ENCODE data around the gene CDKAL1. TPM values are rescaled to one million over a fixed set of nuclear protein-coding genes. Genes with fewer than 3 reads are reported as not detected.

Gene CDKAL1
- total and polyA plus RNA-seq, 9 of the 15 experiments (the other 6 are each of a cell fraction or from before 2014, with no cell fraction given): 11.2 to 36.3 (median 20.1) TPM

DNA sequence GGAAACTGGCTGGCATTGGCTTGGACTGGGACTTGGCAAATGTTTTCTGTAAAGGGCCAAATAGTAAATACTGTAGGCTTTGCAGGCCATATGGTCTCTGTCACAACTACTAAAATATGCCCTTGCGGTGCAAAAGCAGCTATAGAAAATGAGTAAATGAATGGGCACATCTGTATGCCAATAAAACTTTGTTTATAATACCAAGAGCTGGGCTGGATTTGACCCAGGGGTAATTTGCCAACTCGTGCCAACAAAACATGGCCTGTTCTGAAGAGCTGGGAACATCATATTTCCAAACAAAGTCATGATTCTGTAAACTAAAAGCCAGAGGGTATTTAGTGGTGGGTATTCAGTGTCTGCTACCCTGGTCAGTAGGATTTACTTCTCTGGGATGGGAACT, 739.2 kb downstream of the CDKAL1 start:
- no peaks in the 10 kb centered on the region for H3K9me1 ChIP-seq (ENCODE audit: control insufficient read depth, insufficient read depth, low read length)
- H4K20me1 ChIP-seq (replicated peaks; ENCODE audit: control insufficient read depth, insufficient read depth, low read length): no peaks in the 10 kb centered on the region
- H3K27ac ChIP-seq (ENCODE audit: extremely low read depth, low read depth, low read length): no peak overlapping the region
- H3K9me3 ChIP-seq (replicated peaks; ENCODE audit: control insufficient read depth, insufficient read depth, low read depth, low read length): no peaks in the 10 kb centered on the region
- ATAC-seq (no peak), FAIRE-seq (no peak), DNase-seq (ENCODE audit: extremely low read depth in 1 of 4, low spot score in 3 of 4) (no peak)
- intact Hi-C loops (cut with micrococcal nuclease): no loop called here
- H3K4me2 ChIP-seq (ENCODE audit: insufficient read depth, low read length): no peak overlapping the region
- in situ Hi-C loops (cut with MboI): no loop called here
- H3K79me2 ChIP-seq (ENCODE audit: control insufficient read depth, insufficient read depth, low read length): no peaks in the 10 kb centered on the region
- POLR2A ChIA-PET: interaction anchor here (0.6 kb wide), 1 partner anchor 9 kb away, joined by 3 read pairs; no protein-coding TSS in a partner anchor
- H2AFZ ChIP-seq (ENCODE audit: low read depth, low read length): no peak overlapping the region
- peaks cover 13 to 40% of the 10 kb centered on the region in 2 experiments for H3K27me3 ChIP-seq (ENCODE audit: control insufficient read depth in 2 of 2, insufficient read depth in 2 of 2, low read length in 2 of 2)
- WGBS (ENCODE audit: insufficient coverage, low coverage, missing lambda C conversion rate): 0% methylated on average over 2 of the region's 2 CpGs
- H3K36me3 ChIP-seq (ENCODE audit: control insufficient read depth, insufficient read depth, low read length): no peaks in the 10 kb centered on the region
- H3K4me3 ChIP-seq: no peak overlapping the region
- BruUV-seq (replicated peaks): no TSS peak
- TF ChIP-seq ZNF436 (CRISPR knock-in tag; IDR thresholded peaks at IDR 0.05) (no peak), PYGO2 (tag; IDR thresholded peaks at IDR 0.05) (no peak), CBX1 (IDR thresholded peaks at IDR 0.05; ENCODE audit: low read depth) (no peak), CEBPG (CRISPR knock-in tag; IDR thresholded peaks at IDR 0.05) (no peak), CEBPG (tag; conservative IDR thresholded peaks at IDR 0.05 in 1 of 2, IDR thresholded peaks at IDR 0.05 in 1 of 2) (no peak), ETS1 (conservative IDR thresholded peaks at IDR 0.05; ENCODE audit: control insufficient read depth, low read depth, low read length) (no peak), TRIM24 (IDR thresholded peaks at IDR 0.05) (no peak), HDGF (IDR thresholded peaks at IDR 0.05) (no peak), RCOR1 (IDR thresholded peaks at IDR 0.05; ENCODE audit: borderline replicate concordance in 1 of 2, low read depth in 2 of 2, low read length in 2 of 2) (no peak), CHD1 (IDR thresholded peaks at IDR 0.05; ENCODE audit: low read length) (no peak), TRIM28 (IDR thresholded peaks at IDR 0.05) (no peak), RBM17 (IDR thresholded peaks at IDR 0.05; ENCODE audit: borderline replicate concordance, low read depth, low read length) (no peak), BRF2 (IDR thresholded peaks at IDR 0.05; ENCODE audit: borderline replicate concordance, insufficient read depth, insufficient read length) (no peak), KDM2B (CRISPR knock-in tag; IDR thresholded peaks at IDR 0.05) (no peak), HMG20A (CRISPR knock-in tag; conservative IDR thresholded peaks at IDR 0.05) (no peak), MYNN (IDR thresholded peaks at IDR 0.05) (no peak), MYNN (CRISPR knock-in tag; IDR thresholded peaks at IDR 0.05) (no peak), TCF7 (IDR thresholded peaks at IDR 0.05; ENCODE audit: borderline replicate concordance) (no peak), DMBX1 (CRISPR knock-in tag; IDR thresholded peaks at IDR 0.05; ENCODE audit: borderline replicate concordance) (no peak)
- CTCF ChIA-PET (ENCODE audit: low intra/inter-chr PET ratio): interaction anchor here (0.6 kb wide), 1 partner anchor 1971 kb away, joined by 4 read pairs; no protein-coding TSS in a partner anchor
- H3K9ac ChIP-seq (ENCODE audit: insufficient read depth in 1 of 2, low read depth in 2 of 2, low read length in 2 of 2): no peak overlapping the region
- no peaks in the 10 kb centered on the region for H3K4me1 ChIP-seq (replicated peaks in 1 of 2; ENCODE audit: control insufficient read depth in 2 of 2, insufficient read depth in 2 of 2, low read length in 2 of 2)

All from K562 (cell line).